ENCODE measurements around the gene SETD2. TPM values are rescaled to one million over a fixed set of nuclear protein-coding genes. Genes with fewer than 3 reads are reported as not detected.
A peak's percentile ranks its signal among the peaks of the same experiment; 100 is the strongest.
"Not testable (repeated sequence)": the region's sequence is repeated elsewhere in the genome, so short reads cannot be mapped to it uniquely, and the experiment has no call there.

The SETD2 gene
- total RNA-seq, 2 donors from 2014 or later, result 35.3 to 42.0 TPM

DNA sequence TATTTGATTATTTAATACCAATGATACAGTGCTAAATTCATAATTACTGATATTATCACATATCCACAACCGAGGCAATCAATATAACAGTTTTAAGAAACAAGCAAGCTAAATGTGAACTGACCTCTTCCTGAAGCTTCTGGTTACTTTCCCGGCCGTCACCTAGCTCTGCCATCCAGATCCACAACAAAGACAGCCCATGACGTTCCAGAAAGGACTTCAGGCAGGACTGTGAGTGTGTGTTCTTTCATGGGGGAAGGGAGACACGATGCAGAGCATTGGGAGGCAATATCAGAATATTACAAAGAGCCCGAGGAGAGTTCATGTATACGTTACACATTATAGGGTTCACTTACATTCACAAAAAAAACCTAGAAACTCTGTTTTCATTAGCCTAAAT lies 77.8 kb downstream of the SETD2 start:
- no peaks in the 10 kb centered on the region for H3K9me3 Mint-ChIP-seq
- H3K36me3 Mint-ChIP-seq, result peaks cover 6 to 20% of the 10 kb centered on the region in 2 donors
- no peak overlapping the region for H3K27ac Mint-ChIP-seq
- ATAC-seq (no peak), DNase-seq (ENCODE audit: low spot score in 2 of 2) (no peak)

GRCh38 chr3:47083786-47084185 lies 80.1 kb downstream of the SETD2 start:
- Mint-ChIP-seq H3K27ac (peak overlapping the region in 1 of 2 donors; percentile 72), H3K36me3 (peaks cover 6 to 20% of the 10 kb centered on the region in 2 donors), H3K9me3 (no peaks in the 10 kb centered on the region)
- DNase-seq (ENCODE audit: low spot score in 2 of 2) (no peak), ATAC-seq (no peak)

DNA sequence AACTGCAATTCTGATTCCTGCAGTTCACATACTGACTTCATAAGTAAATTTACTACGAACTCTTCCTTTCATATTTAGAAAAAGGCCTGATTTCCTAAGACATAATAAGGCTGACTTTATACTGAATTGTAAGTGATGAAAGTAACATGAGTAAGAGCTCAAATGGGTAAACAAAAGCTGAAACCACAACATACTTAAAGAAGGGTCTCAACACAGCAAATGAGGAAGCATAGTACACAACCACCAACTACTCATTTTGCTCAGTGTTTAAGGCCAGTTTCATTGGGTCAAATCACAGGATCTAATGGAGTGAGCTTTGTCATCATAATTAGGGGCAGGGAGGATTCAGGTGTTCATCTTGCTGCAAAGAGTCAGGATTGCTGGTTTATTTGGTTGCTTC lies 81.4 kb downstream of the SETD2 start:
- Mint-ChIP-seq H3K27ac (peak overlapping the region in 1 of 2 donors; percentile 56), H3K9me3 (no peaks in the 10 kb centered on the region), H3K36me3 (peaks cover 6 to 23% of the 10 kb centered on the region in 2 donors)
- ATAC-seq (no peak), DNase-seq (ENCODE audit: low spot score in 2 of 2) (no peak)

DNA sequence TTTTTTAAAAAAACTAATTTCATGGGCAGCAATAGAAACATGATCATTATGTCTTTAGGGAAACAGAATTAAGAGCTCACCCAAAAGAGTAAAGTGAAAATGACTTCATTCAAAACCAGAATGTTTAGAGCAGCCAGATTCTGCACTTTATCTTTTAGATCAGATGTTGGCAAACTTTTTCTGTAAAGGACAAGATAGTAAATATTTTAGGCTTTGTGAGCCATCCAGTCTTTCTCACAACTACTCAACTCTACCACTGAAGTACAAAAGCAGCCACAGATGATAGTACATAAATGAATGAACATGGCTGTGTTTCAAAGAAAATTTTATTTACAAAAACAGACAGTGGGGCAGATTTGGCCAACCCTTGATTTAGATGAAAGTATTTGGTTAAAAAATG lies 84.5 kb downstream of the SETD2 start:
- Mint-ChIP-seq H3K27ac (no peak overlapping the region), H3K9me3 (no peaks in the 10 kb centered on the region), H3K36me3 (peaks cover 10 to 23% of the 10 kb centered on the region in 2 donors)
- no peak for DNase-seq (ENCODE audit: low spot score in 2 of 2)
- ATAC-seq, result no peak

GRCh38 chr3:47073685-47074084 lies 90.2 kb downstream of the SETD2 start:
- Mint-ChIP-seq H3K9me3 (no peaks in the 10 kb centered on the region), H3K27ac (peak overlapping the region in 1 of 2 donors; percentile 58), H3K36me3 (peaks cover 4 to 10% of the 10 kb centered on the region in 2 donors)
- ATAC-seq (no peak), DNase-seq (ENCODE audit: low spot score in 2 of 2) (no peak)

DNA sequence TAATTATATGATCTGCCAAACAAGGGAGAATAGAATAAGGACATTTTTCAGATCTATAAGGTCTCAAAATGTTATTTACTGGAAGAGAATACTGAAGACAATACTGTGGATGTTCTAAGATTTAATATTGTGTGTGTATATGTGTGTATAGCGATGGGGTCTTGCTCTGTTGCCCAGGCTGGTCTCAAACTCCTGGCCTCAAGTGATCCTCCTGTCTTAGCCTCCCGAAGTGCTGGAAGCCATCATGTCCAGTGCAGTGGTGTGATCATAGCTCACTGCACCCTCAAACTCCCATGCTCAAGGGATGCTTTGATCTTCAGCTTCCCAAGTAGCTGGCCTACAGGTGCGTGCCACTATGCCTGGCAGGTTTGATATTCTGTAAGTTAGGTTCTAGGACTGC lies 93.1 kb downstream of the SETD2 start:
- peaks cover 2% of the 10 kb centered on the region in 2 donors for H3K36me3 Mint-ChIP-seq
- H3K27ac Mint-ChIP-seq, result no peak overlapping the region
- DNase-seq (ENCODE audit: low spot score in 2 of 2) (no peak), ATAC-seq (no peak)
- H3K9me3 Mint-ChIP-seq, result no peaks in the 10 kb centered on the region

DNA sequence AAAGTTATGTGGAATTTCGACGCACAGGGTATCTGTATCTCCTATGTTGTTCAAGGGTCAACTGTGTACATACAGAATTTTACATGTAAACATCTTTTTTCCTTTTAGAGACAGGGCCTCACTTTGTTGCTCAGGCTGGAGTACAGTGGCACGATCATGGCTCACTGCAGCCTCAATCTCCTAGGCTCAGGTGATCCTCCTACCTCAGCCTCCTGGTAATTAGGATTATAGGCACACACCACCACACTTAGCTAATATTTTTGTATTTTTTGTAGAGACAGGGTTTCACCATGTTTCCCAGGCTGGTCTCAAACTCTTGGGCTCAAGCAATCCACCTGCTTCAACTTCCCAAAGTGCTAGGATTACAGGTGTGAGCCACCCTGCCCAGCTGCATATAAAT lies 97.7 kb downstream of the SETD2 start:
- H3K36me3 Mint-ChIP-seq; DNase-seq (ENCODE audit: low spot score in 2 of 2); H3K27ac Mint-ChIP-seq; H3K9me3 Mint-ChIP-seq; ATAC-seq: not testable (repeated sequence)

- DNase-seq (ENCODE audit: low spot score in 2 of 2) (no peak), ATAC-seq (no peak)
- peaks cover 0 to 6% of the 10 kb centered on the region in 2 donors for H3K36me3 Mint-ChIP-seq
- H3K9me3 Mint-ChIP-seq, result no peaks in the 10 kb centered on the region
- H3K27ac Mint-ChIP-seq, result no peak overlapping the region
Observed at GRCh38 chr3:47065681-47066080, 98.2 kb downstream of the SETD2 start.

DNA sequence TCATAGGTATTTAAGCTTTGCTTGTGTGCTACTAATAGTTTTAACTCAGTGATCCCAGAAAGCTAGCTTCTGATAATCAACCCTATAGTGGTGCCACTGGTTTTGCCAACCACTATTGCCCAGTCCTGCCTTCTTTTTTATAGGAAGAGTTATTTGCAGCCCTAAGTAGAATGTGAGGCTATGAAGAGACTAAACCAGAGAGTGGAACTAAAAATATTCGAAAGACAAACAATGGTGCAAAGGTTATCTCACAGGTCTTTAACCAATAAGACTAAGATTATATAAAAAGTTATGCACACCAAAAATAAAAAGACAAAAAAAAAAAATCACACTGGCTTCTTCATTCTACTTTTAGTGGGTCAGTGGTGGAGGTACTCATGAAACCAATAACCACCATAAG lies 98.9 kb downstream of the SETD2 start:
- no peak for ATAC-seq
- Mint-ChIP-seq H3K36me3 (peaks cover 0 to 6% of the 10 kb centered on the region in 2 donors), H3K9me3 (no peaks in the 10 kb centered on the region), H3K27ac (no peak overlapping the region)
- DNase-seq (ENCODE audit: low spot score in 2 of 2), result no peak

GRCh38 chr3:47057212-47057671 lies 106.7 kb downstream of the SETD2 start:
- peaks cover 13 to 18% of the 10 kb centered on the region in 2 donors for H3K36me3 Mint-ChIP-seq
- peak overlapping the region; percentile 73 to 77 for H3K27ac Mint-ChIP-seq
- peak in 1 of 2 donors; percentile 50 for DNase-seq (ENCODE audit: low spot score in 2 of 2)

DNA sequence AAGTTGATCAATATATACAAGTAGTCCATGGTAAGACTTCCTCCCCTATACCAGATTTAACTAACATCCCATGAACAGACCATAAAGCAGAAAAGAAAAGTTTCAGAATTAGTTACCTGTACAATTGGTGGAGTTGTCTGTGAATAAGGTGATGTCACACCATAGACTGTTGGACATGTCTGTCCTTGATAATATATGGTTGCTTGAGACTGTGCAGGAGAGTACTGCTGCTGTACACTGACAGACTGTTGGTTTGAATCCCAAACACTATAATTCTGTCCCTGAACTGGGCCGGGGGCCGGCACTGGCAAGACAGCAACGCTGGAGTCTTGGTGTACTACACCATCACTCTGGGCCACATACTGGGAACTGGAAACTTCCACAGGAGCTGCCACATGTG lies 107.2 kb downstream of the SETD2 start:
- peaks cover 8 to 18% of the 10 kb centered on the region in 2 donors for H3K36me3 Mint-ChIP-seq
- no peak for DNase-seq (ENCODE audit: low spot score in 2 of 2)
- peak; percentile 28 to 29 for ATAC-seq
- peak overlapping the region; percentile 73 to 77 for H3K27ac Mint-ChIP-seq
- no peaks in the 10 kb centered on the region for H3K9me3 Mint-ChIP-seq

More at GRCh38 chr3:47057212-47057671, 106.7 kb downstream of the SETD2 start:
- peak; percentile 88 to 90 for ATAC-seq
- no peaks in the 10 kb centered on the region for H3K9me3 Mint-ChIP-seq

GRCh38 chr3:47054412-47054811 lies 109.5 kb downstream of the SETD2 start:
- DNase-seq (ENCODE audit: low spot score in 2 of 2) (no peak), ATAC-seq (no peak)
- peaks cover 8 to 18% of the 10 kb centered on the region in 2 donors for H3K36me3 Mint-ChIP-seq
- no peaks in the 10 kb centered on the region for H3K9me3 Mint-ChIP-seq
- H3K27ac Mint-ChIP-seq, result no peak overlapping the region

GRCh38 chr3:47047673-47048072 lies 116.2 kb downstream of the SETD2 start:
- H3K36me3 Mint-ChIP-seq, result peaks cover 0 to 5% of the 10 kb centered on the region in 2 donors
- peak overlapping the region; percentile 33 to 50 for H3K27ac Mint-ChIP-seq
- no peaks in the 10 kb centered on the region for H3K9me3 Mint-ChIP-seq
- DNase-seq (ENCODE audit: low spot score in 2 of 2), result no peak
- ATAC-seq, result peak; percentile 41 to 94

- Mint-ChIP-seq H3K9me3 (no peaks in the 10 kb centered on the region), H3K27ac (peak overlapping the region; percentile 33 to 50), H3K36me3 (peaks cover 0 to 5% of the 10 kb centered on the region in 2 donors)
- DNase-seq (ENCODE audit: low spot score in 2 of 2) (no peak), ATAC-seq (peak in 1 of 2 donors; percentile 8)
Observed at GRCh38 chr3:47047069-47047468, 116.8 kb downstream of the SETD2 start.

GRCh38 chr3:47042231-47042791 lies 121.6 kb downstream of the SETD2 start:
- Mint-ChIP-seq H3K9me3 (peaks cover 0 to 4% of the 10 kb centered on the region in 2 donors), H3K36me3 (peaks cover 8 to 34% of the 10 kb centered on the region in 2 donors), H3K27ac (no peak overlapping the region)
- ATAC-seq (no peak), DNase-seq (ENCODE audit: low spot score in 2 of 2) (no peak)

DNA sequence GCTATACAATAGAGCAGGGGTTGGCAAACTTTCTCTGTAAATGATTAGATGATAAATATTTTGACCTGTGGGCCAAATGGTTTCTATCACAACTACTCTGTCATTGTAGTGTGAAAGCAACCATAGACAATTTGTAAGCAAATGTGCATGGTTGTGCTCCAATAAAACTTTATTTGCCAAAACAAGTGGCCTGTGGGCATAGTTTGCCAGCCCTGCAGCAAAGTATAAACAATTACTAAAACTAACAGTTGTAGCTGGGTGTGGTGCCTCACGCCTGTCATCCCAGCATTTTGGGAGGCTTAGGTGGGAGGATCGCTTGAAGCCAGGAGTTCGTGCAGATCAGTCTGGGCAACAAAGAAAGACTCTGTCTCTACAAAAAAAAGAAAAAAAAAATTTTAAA lies 122.8 kb downstream of the SETD2 start:
- H3K36me3 Mint-ChIP-seq, result peaks cover 10 to 32% of the 10 kb centered on the region in 2 donors
- no peak for DNase-seq (ENCODE audit: low spot score in 2 of 2)
- no peak overlapping the region for H3K27ac Mint-ChIP-seq
- no peak for ATAC-seq
- H3K9me3 Mint-ChIP-seq, result peaks cover 0 to 4% of the 10 kb centered on the region in 2 donors

GRCh38 chr3:47037302-47037701 lies 126.6 kb downstream of the SETD2 start:
- not testable (repeated sequence) for DNase-seq (ENCODE audit: low spot score in 2 of 2); H3K9me3 Mint-ChIP-seq; ATAC-seq
- H3K27ac Mint-ChIP-seq, result peak overlapping the region; percentile 90 to 92
- H3K36me3 Mint-ChIP-seq, result peaks cover 10 to 50% of the 10 kb centered on the region in 2 donors

- Mint-ChIP-seq H3K27ac (no peak overlapping the region), H3K9me3 (peaks cover 0 to 4% of the 10 kb centered on the region in 2 donors), H3K36me3 (peaks cover 10 to 54% of the 10 kb centered on the region in 2 donors)
- DNase-seq (ENCODE audit: low spot score in 2 of 2) (no peak), ATAC-seq (no peak)
Observed at GRCh38 chr3:47036145-47036544, 127.8 kb downstream of the SETD2 start.
